ENCODE measurements around the gene AHCTF1.
"Not testable (repeated sequence)": the region's sequence is repeated elsewhere in the genome, so short reads cannot be mapped to it uniquely, and the experiment has no call there.

The AHCTF1 gene

GRCh38 chr1:246878551-246878950 is 53.2 kb downstream of the AHCTF1 start:
- Histone ChIP-seq H3K27me3 (ENCODE audit: control insufficient read depth, insufficient read depth, low read length) (no peaks in the 10 kb centered on the region), H3K4me1 (ENCODE audit: control insufficient read depth, insufficient read depth, low read length) (no peaks in the 10 kb centered on the region), H3K9me3 (ENCODE audit: control insufficient read depth, insufficient read depth, low read length) (no peaks in the 10 kb centered on the region), H3K36me3 (ENCODE audit: control insufficient read depth, insufficient read depth, low read length) (peaks cover 2% of the 10 kb centered on the region; the same call in 1 of the 2 replicates), H3K27ac (ENCODE audit: low read length) (no peak overlapping the region), H3K4me3 (ENCODE audit: low read length) (no peak overlapping the region)
- no peak for DNase-seq (ENCODE audit: low read depth, low spot score)
- WGBS (ENCODE audit: insufficient coverage, insufficient read length) = no CpG with 5 or more reads among the region's 4 CpGs

- no peak overlapping the region for H3K27ac ChIP-seq (ENCODE audit: low read length)
- no CpG with 5 or more reads among the region's 3 CpGs for WGBS (ENCODE audit: insufficient coverage, insufficient read length)
- no peak overlapping the region for H3K4me3 ChIP-seq (ENCODE audit: low read length)
- peaks cover 6% of the 10 kb centered on the region; the same call in 1 of the 2 replicates for H3K36me3 ChIP-seq (ENCODE audit: control insufficient read depth, insufficient read depth, low read length)
- no peaks in the 10 kb centered on the region; the same call in 1 of the 2 replicates for H3K9me3 ChIP-seq (ENCODE audit: control insufficient read depth, insufficient read depth, low read length)
- DNase-seq (ENCODE audit: low read depth, low spot score) = no peak
- H3K4me1 ChIP-seq (ENCODE audit: control insufficient read depth, insufficient read depth, low read length) = no peaks in the 10 kb centered on the region
- no peaks in the 10 kb centered on the region for H3K27me3 ChIP-seq (ENCODE audit: control insufficient read depth, insufficient read depth, low read length)
Observed at GRCh38 chr1:246876431-246876830, 55.3 kb downstream of the AHCTF1 start.

- no peaks in the 10 kb centered on the region; the same call in 1 of the 2 replicates for H3K9me3 ChIP-seq (ENCODE audit: control insufficient read depth, insufficient read depth, low read length)
- DNase-seq (ENCODE audit: low read depth, low spot score) = no peak
- no CpG with 5 or more reads among the region's 8 CpGs for WGBS (ENCODE audit: insufficient coverage, insufficient read length)
- H3K4me3 ChIP-seq (ENCODE audit: low read length) = no peak overlapping the region
- peaks cover 6% of the 10 kb centered on the region; the same call in 1 of the 2 replicates for H3K36me3 ChIP-seq (ENCODE audit: control insufficient read depth, insufficient read depth, low read length)
- no peak overlapping the region for H3K27ac ChIP-seq (ENCODE audit: low read length)
- no peaks in the 10 kb centered on the region for H3K4me1 ChIP-seq (ENCODE audit: control insufficient read depth, insufficient read depth, low read length)
- H3K27me3 ChIP-seq (ENCODE audit: control insufficient read depth, insufficient read depth, low read length) = no peaks in the 10 kb centered on the region
Observed at GRCh38 chr1:246875041-246876026, 56.4 kb downstream of the AHCTF1 start.

GRCh38 chr1:246865921-246866320 is 65.8 kb downstream of the AHCTF1 start:
- Histone ChIP-seq H3K36me3 (ENCODE audit: control insufficient read depth, insufficient read depth, low read length) (peaks cover 3% of the 10 kb centered on the region; the same call in 1 of the 2 replicates), H3K27ac (ENCODE audit: low read length) (no peak overlapping the region), H3K27me3 (ENCODE audit: control insufficient read depth, insufficient read depth, low read length) (no peaks in the 10 kb centered on the region), H3K9me3 (ENCODE audit: control insufficient read depth, insufficient read depth, low read length) (no peaks in the 10 kb centered on the region), H3K4me3 (ENCODE audit: low read length) (no peak overlapping the region), H3K4me1 (ENCODE audit: control insufficient read depth, insufficient read depth, low read length) (no peaks in the 10 kb centered on the region)
- DNase-seq (ENCODE audit: low read depth, low spot score) = no peak
- WGBS (ENCODE audit: insufficient coverage, insufficient read length) = no CpG with 5 or more reads among the region's 2 CpGs

GRCh38 chr1:246863791-246864190 is 68.0 kb downstream of the AHCTF1 start:
- no CpG with 5 or more reads among the region's 9 CpGs for WGBS (ENCODE audit: insufficient coverage, insufficient read length)

GRCh38 chr1:246860401-246860800 is 71.3 kb downstream of the AHCTF1 start:
- Histone ChIP-seq H3K4me3 (ENCODE audit: low read length) (no peak overlapping the region), H3K27me3 (ENCODE audit: control insufficient read depth, insufficient read depth, low read length) (no peaks in the 10 kb centered on the region), H3K36me3 (ENCODE audit: control insufficient read depth, insufficient read depth, low read length) (peaks cover 5% of the 10 kb centered on the region; the same call in 1 of the 2 replicates), H3K9me3 (ENCODE audit: control insufficient read depth, insufficient read depth, low read length) (no peaks in the 10 kb centered on the region), H3K4me1 (ENCODE audit: control insufficient read depth, insufficient read depth, low read length) (no peaks in the 10 kb centered on the region), H3K27ac (ENCODE audit: low read length) (no peak overlapping the region)
- DNase-seq (ENCODE audit: low read depth, low spot score) = no peak
- no CpG with 5 or more reads among the region's 4 CpGs for WGBS (ENCODE audit: insufficient coverage, insufficient read length)

More at GRCh38 chr1:246863791-246864190, 68.0 kb downstream of the AHCTF1 start:
- not testable (repeated sequence) for DNase-seq (ENCODE audit: low read depth, low spot score); H3K4me1 ChIP-seq (ENCODE audit: control insufficient read depth, insufficient read depth, low read length); H3K27ac ChIP-seq (ENCODE audit: low read length); H3K36me3 ChIP-seq (ENCODE audit: control insufficient read depth, insufficient read depth, low read length); H3K27me3 ChIP-seq (ENCODE audit: control insufficient read depth, insufficient read depth, low read length); H3K9me3 ChIP-seq (ENCODE audit: control insufficient read depth, insufficient read depth, low read length); H3K4me3 ChIP-seq (ENCODE audit: low read length)

GRCh38 chr1:246856371-246856770 is 75.4 kb downstream of the AHCTF1 start:
- Histone ChIP-seq H3K4me3 (ENCODE audit: low read length) (no peak overlapping the region), H3K27me3 (ENCODE audit: control insufficient read depth, insufficient read depth, low read length) (no peaks in the 10 kb centered on the region), H3K9me3 (ENCODE audit: control insufficient read depth, insufficient read depth, low read length) (no peaks in the 10 kb centered on the region), H3K4me1 (ENCODE audit: control insufficient read depth, insufficient read depth, low read length) (no peaks in the 10 kb centered on the region), H3K27ac (ENCODE audit: low read length) (no peak overlapping the region), H3K36me3 (ENCODE audit: control insufficient read depth, insufficient read depth, low read length) (peaks cover 5% of the 10 kb centered on the region; the same call in 1 of the 2 replicates)
- DNase-seq (ENCODE audit: low read depth, low spot score) = no peak
- no CpG with 5 or more reads among the region's 1 CpG for WGBS (ENCODE audit: insufficient coverage, insufficient read length)

GRCh38 chr1:246850640-246851039 is 81.1 kb downstream of the AHCTF1 start:
- WGBS (ENCODE audit: insufficient coverage, insufficient read length) = no CpG with 5 or more reads among the region's 5 CpGs
- H3K4me3 ChIP-seq (ENCODE audit: low read length); DNase-seq (ENCODE audit: low read depth, low spot score); H3K27me3 ChIP-seq (ENCODE audit: control insufficient read depth, insufficient read depth, low read length); H3K9me3 ChIP-seq (ENCODE audit: control insufficient read depth, insufficient read depth, low read length); H3K36me3 ChIP-seq (ENCODE audit: control insufficient read depth, insufficient read depth, low read length); H3K27ac ChIP-seq (ENCODE audit: low read length); H3K4me1 ChIP-seq (ENCODE audit: control insufficient read depth, insufficient read depth, low read length): not testable (repeated sequence)

- DNase-seq (ENCODE audit: low read depth, low spot score) = no peak
- H3K36me3 ChIP-seq (ENCODE audit: control insufficient read depth, insufficient read depth, low read length) = no peaks in the 10 kb centered on the region; the same call in 1 of the 2 replicates
- no peak overlapping the region for H3K4me3 ChIP-seq (ENCODE audit: low read length)
Observed at GRCh38 chr1:246843876-246844275, 87.9 kb downstream of the AHCTF1 start.

GRCh38 chr1:246840761-246841160 is 91.0 kb downstream of the AHCTF1 start:
- H3K9me3 ChIP-seq (ENCODE audit: control insufficient read depth, insufficient read depth, low read length); DNase-seq (ENCODE audit: low read depth, low spot score); H3K27me3 ChIP-seq (ENCODE audit: control insufficient read depth, insufficient read depth, low read length); H3K4me1 ChIP-seq (ENCODE audit: control insufficient read depth, insufficient read depth, low read length); H3K27ac ChIP-seq (ENCODE audit: low read length); H3K4me3 ChIP-seq (ENCODE audit: low read length); H3K36me3 ChIP-seq (ENCODE audit: control insufficient read depth, insufficient read depth, low read length): not testable (repeated sequence)
- WGBS (ENCODE audit: insufficient coverage, insufficient read length) = no CpG with 5 or more reads among the region's 3 CpGs

More at GRCh38 chr1:246843876-246844275, 87.9 kb downstream of the AHCTF1 start:
- Histone ChIP-seq H3K27me3 (ENCODE audit: control insufficient read depth, insufficient read depth, low read length) (no peaks in the 10 kb centered on the region), H3K9me3 (ENCODE audit: control insufficient read depth, insufficient read depth, low read length) (no peaks in the 10 kb centered on the region), H3K4me1 (ENCODE audit: control insufficient read depth, insufficient read depth, low read length) (no peaks in the 10 kb centered on the region; the same call in 1 of the 2 replicates), H3K27ac (ENCODE audit: low read length) (no peak overlapping the region)
- WGBS (ENCODE audit: insufficient coverage, insufficient read length) = no CpG with 5 or more reads among the region's 5 CpGs

All from iPS DF 6.9 (cell line).